GM23338 (cell line): ENCODE measurements around the gene SF3B2. TPM values are rescaled to one million over a fixed set of nuclear protein-coding genes. Genes with fewer than 3 reads are reported as not detected.

Experiments used
- ATAC-seq: fragments of 200-7000 bp; cut with Tn5 transposase; 3 replicates; pipeline ENCODE4 v1.9.1; 2020
- DNase-seq: peaks from one replicate; pipeline ENCODE4 v3.0.0-alpha.2; 2015; ENCODE audit warnings: low spot score
- H2AFZ ChIP-seq: fragments of 200-600 bp; sonication (generic); 2 replicates; pipeline ENCODE4 v1.8.0; 2016; ENCODE audit warnings: antibody characterized with exemption, mild to moderate bottlenecking, moderate library complexity
- H3F3A ChIP-seq: fragments of 200-600 bp; sonication (generic); replicated peaks from 2 replicates; pipeline ENCODE4 v1.8.0; 2017; ENCODE audit warnings: antibody characterized with exemption, mixed run types, low read depth
- H3K27ac ChIP-seq: fragments of 200-600 bp; sonication (generic); 2 replicates; pipeline ENCODE4 v1.6.1; 2016; ENCODE audit warnings: low read depth
- H3K27me3 ChIP-seq: fragments of 200-600 bp; sonication (generic); 2 replicates; pipeline ENCODE4 v1.8.0; 2016; ENCODE audit warnings: mild to moderate bottlenecking, mixed run types, moderate library complexity; ENCODE audit not compliant: insufficient read depth
- H3K36me3 ChIP-seq: fragments of 200-600 bp; sonication (generic); 2 replicates; pipeline ENCODE4 v1.8.0; 2016; ENCODE audit warnings: mild to moderate bottlenecking; ENCODE audit not compliant: insufficient read depth
- H3K4me1 ChIP-seq: fragments of 200-600 bp; sonication (generic); 2 replicates; pipeline ENCODE4 v1.8.0; 2016; ENCODE audit warnings: mild to moderate bottlenecking, moderate library complexity; ENCODE audit not compliant: insufficient read depth
- H3K4me2 ChIP-seq: fragments of 200-600 bp; sonication (generic); 2 replicates; pipeline ENCODE4 v1.7.1; 2017; ENCODE audit warnings: mixed run types
- H3K4me3 ChIP-seq: fragments of 200-600 bp; sonication (generic); 2 replicates; pipeline ENCODE4 v1.6.1; 2016; ENCODE audit warnings: mixed run types
- H3K79me2 ChIP-seq: fragments of 200-600 bp; sonication (generic); replicated peaks from 2 replicates; pipeline ENCODE4 v1.8.0; 2017; ENCODE audit warnings: mild to moderate bottlenecking; ENCODE audit not compliant: insufficient read depth
- H3K9me2 ChIP-seq: fragments of 200-600 bp; sonication (generic); 2 replicates; pipeline ENCODE4 v1.8.0; 2017; ENCODE audit not compliant: insufficient read depth
- H4K20me1 ChIP-seq: fragments of 200-600 bp; sonication (generic); replicated peaks from 2 replicates; pipeline ENCODE4 v1.8.0; 2017; ENCODE audit warnings: mild to moderate bottlenecking; ENCODE audit not compliant: insufficient read depth
- H3K27ac Mint-ChIP-seq: 2 replicates; pipeline ENCODE4 v1.8.0; 2020; ENCODE audit warnings: inconsistent platforms, mild to moderate bottlenecking, moderate library complexity, mixed read lengths
- H3K27me3 Mint-ChIP-seq: 3 replicates; pipeline ENCODE4 v1.8.0; 2022; ENCODE audit warnings: low read depth, mild to moderate bottlenecking, moderate library complexity, mixed read lengths, inconsistent platforms; ENCODE audit not compliant: insufficient read depth, poor library complexity
- H3K36me3 Mint-ChIP-seq: 3 replicates; pipeline ENCODE4 v1.8.0; 2021; ENCODE audit warnings: low read depth, mild to moderate bottlenecking, inconsistent platforms, moderate library complexity, mixed read lengths
- H3K4me1 Mint-ChIP-seq: 3 replicates; pipeline ENCODE4 v1.8.0; 2020; ENCODE audit warnings: mild to moderate bottlenecking, inconsistent platforms, mixed read lengths
- H3K4me3 Mint-ChIP-seq: 3 replicates; pipeline ENCODE4 v1.8.0; 2021; ENCODE audit warnings: moderate library complexity, mild to moderate bottlenecking, inconsistent platforms, mixed read lengths
- H3K9me3 Mint-ChIP-seq: 3 replicates; pipeline ENCODE4 v1.8.0; 2020; ENCODE audit warnings: moderate library complexity, mild to moderate bottlenecking, inconsistent platforms, mixed read lengths
- EZH2 ChIP-seq: fragments of 200-600 bp; sonication (generic); IDR thresholded peaks from one replicate; pipeline ENCODE4 v1.8.0; 2017; ENCODE audit warnings: antibody characterized with exemption, mild to moderate bottlenecking, low read depth; ENCODE audit not compliant: unreplicated experiment
- JUNB ChIP-seq: IDR thresholded peaks from one replicate; pipeline ENCODE4 v1.6.1; 2016; ENCODE audit warnings: antibody characterized with exemption; ENCODE audit not compliant: unreplicated experiment
- POLR2AphosphoS5 ChIP-seq: IDR thresholded peaks from 2 replicates; pipeline ENCODE4 v1.6.1; 2016; ENCODE audit warnings: antibody characterized with exemption, low read depth
- STAT1 ChIP-seq: IDR thresholded peaks from one replicate; pipeline ENCODE4 v1.6.1; 2016; ENCODE audit warnings: antibody characterized with exemption; ENCODE audit not compliant: unreplicated experiment
- ZNF114 ChIP-seq: fragments of 250-450 bp; sonication (Bioruptor Pico); IDR thresholded peaks from 2 replicates; pipeline ENCODE4 v1.5.0; 2020; ENCODE audit warnings: mild to moderate bottlenecking, moderate library complexity
- polyA plus RNA-seq: library from polyadenylated mRNA; unstranded; fragments of >200 nt; fragmentation: Nextera tagmentation; extraction: Ambion mirVana; gene quantifications from 2 replicates; pipeline ENCODE4 v1.2.1, GENCODE V29; 2016
- total RNA-seq: library from RNA; depleted of rRNA; stranded (reverse); fragments of >200 nt; shearing (Covaris generic); gene quantifications from 2 replicates; pipeline ENCODE4 v1.2.3, GENCODE V29; 2014
- TF ChIP-seq, protein P1 (sequence below): IDR thresholded peaks from one replicate; pipeline ENCODE4 v1.6.1; 2018; ENCODE audit warnings: antibody characterized with exemption; ENCODE audit not compliant: unreplicated experiment
- TF ChIP-seq, protein P2 (sequence below): fragments of 250-450 bp; sonication (Bioruptor Pico); IDR thresholded peaks from 2 replicates; pipeline ENCODE4 v1.5.0; 2020; ENCODE audit warnings: mild to moderate bottlenecking, moderate library complexity

The SF3B2 gene
- total and polyA plus RNA-seq, 2 experiments from 2014 or later: 173 to 180 TPM

- TF ChIP-seq, protein P1, sequence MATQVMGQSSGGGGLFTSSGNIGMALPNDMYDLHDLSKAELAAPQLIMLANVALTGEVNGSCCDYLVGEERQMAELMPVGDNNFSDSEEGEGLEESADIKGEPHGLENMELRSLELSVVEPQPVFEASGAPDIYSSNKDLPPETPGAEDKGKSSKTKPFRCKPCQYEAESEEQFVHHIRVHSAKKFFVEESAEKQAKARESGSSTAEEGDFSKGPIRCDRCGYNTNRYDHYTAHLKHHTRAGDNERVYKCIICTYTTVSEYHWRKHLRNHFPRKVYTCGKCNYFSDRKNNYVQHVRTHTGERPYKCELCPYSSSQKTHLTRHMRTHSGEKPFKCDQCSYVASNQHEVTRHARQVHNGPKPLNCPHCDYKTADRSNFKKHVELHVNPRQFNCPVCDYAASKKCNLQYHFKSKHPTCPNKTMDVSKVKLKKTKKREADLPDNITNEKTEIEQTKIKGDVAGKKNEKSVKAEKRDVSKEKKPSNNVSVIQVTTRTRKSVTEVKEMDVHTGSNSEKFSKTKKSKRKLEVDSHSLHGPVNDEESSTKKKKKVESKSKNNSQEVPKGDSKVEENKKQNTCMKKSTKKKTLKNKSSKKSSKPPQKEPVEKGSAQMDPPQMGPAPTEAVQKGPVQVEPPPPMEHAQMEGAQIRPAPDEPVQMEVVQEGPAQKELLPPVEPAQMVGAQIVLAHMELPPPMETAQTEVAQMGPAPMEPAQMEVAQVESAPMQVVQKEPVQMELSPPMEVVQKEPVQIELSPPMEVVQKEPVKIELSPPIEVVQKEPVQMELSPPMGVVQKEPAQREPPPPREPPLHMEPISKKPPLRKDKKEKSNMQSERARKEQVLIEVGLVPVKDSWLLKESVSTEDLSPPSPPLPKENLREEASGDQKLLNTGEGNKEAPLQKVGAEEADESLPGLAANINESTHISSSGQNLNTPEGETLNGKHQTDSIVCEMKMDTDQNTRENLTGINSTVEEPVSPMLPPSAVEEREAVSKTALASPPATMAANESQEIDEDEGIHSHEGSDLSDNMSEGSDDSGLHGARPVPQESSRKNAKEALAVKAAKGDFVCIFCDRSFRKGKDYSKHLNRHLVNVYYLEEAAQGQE: no peak
- TF ChIP-seq STAT1: no peak
- no peak for TF ChIP-seq EZH2
- no peak for TF ChIP-seq ZNF114 (CRISPR knock-in tag)
These were observed 55.7 kb downstream of the SF3B2 start (continued) for GRCh38 chr11:66107600-66108510.

GRCh38 chr11:66109294-66109693, 57.1 kb downstream of the SF3B2 start:
- ATAC-seq (no peak), DNase-seq (no peak)
- Histone ChIP-seq H3K4me3 (no peak overlapping the region), H3K4me2 (no peak overlapping the region), H3K36me3 (no peaks in the 10 kb centered on the region), H3K27ac (no peak overlapping the region), H3K4me1 (peaks cover 44% of the 10 kb centered on the region), H3K9me2 (no peaks in the 10 kb centered on the region), H3F3A (no peaks in the 10 kb centered on the region), H3K27me3 (no peaks in the 10 kb centered on the region), H4K20me1 (0 out of 2 replicates have a peak, but pooled peaks cover 3% of the 10 kb centered on the region), H3K79me2 (peaks cover 17% of the 10 kb centered on the region), H2AFZ (no peak overlapping the region)
- no peaks in the 10 kb centered on the region for H3K36me3 Mint-ChIP-seq
- no peak overlapping the region for H3K27ac Mint-ChIP-seq
- no peaks in the 10 kb centered on the region for H3K9me3 Mint-ChIP-seq
- TF ChIP-seq, protein P1: no peak
- TF ChIP-seq JUNB (no peak), ZNF114 (CRISPR knock-in tag) (no peak), POLR2AphosphoS5 (no peak)
- TF ChIP-seq, protein P2, sequence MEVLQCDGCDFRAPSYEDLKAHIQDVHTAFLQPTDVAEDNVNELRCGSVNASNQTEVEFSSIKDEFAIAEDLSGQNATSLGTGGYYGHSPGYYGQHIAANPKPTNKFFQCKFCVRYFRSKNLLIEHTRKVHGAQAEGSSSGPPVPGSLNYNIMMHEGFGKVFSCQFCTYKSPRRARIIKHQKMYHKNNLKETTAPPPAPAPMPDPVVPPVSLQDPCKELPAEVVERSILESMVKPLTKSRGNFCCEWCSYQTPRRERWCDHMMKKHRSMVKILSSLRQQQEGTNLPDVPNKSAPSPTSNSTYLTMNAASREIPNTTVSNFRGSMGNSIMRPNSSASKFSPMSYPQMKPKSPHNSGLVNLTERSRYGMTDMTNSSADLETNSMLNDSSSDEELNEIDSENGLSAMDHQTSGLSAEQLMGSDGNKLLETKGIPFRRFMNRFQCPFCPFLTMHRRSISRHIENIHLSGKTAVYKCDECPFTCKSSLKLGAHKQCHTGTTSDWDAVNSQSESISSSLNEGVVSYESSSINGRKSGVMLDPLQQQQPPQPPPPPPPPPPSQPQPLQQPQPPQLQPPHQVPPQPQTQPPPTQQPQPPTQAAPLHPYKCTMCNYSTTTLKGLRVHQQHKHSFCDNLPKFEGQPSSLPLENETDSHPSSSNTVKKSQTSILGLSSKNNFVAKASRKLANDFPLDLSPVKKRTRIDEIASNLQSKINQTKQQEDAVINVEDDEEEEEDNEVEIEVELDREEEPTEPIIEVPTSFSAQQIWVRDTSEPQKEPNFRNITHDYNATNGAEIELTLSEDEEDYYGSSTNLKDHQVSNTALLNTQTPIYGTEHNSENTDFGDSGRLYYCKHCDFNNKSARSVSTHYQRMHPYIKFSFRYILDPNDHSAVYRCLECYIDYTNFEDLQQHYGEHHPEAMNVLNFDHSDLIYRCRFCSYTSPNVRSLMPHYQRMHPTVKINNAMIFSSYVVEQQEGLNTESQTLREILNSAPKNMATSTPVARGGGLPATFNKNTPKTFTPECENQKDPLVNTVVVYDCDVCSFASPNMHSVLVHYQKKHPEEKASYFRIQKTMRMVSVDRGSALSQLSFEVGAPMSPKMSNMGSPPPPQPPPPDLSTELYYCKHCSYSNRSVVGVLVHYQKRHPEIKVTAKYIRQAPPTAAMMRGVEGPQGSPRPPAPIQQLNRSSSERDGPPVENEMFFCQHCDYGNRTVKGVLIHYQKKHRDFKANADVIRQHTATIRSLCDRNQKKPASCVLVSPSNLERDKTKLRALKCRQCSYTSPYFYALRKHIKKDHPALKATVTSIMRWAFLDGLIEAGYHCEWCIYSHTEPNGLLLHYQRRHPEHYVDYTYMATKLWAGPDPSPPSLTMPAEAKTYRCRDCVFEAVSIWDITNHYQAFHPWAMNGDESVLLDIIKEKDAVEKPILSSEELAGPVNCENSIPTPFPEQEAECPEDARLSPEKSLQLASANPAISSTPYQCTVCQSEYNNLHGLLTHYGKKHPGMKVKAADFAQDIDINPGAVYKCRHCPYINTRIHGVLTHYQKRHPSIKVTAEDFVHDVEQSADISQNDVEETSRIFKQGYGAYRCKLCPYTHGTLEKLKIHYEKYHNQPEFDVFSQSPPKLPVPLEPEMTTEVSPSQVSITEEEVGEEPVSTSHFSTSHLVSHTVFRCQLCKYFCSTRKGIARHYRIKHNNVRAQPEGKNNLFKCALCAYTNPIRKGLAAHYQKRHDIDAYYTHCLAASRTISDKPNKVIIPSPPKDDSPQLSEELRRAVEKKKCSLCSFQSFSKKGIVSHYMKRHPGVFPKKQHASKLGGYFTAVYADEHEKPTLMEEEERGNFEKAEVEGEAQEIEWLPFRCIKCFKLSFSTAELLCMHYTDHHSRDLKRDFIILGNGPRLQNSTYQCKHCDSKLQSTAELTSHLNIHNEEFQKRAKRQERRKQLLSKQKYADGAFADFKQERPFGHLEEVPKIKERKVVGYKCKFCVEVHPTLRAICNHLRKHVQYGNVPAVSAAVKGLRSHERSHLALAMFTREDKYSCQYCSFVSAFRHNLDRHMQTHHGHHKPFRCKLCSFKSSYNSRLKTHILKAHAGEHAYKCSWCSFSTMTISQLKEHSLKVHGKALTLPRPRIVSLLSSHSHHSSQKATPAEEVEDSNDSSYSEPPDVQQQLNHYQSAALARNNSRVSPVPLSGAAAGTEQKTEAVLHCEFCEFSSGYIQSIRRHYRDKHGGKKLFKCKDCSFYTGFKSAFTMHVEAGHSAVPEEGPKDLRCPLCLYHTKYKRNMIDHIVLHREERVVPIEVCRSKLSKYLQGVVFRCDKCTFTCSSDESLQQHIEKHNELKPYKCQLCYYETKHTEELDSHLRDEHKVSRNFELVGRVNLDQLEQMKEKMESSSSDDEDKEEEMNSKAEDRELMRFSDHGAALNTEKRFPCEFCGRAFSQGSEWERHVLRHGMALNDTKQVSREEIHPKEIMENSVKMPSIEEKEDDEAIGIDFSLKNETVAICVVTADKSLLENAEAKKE (CRISPR knock-in tag): no peak
- peaks cover 8% of the 10 kb centered on the region for H3K27me3 Mint-ChIP-seq
- peaks cover 35% of the 10 kb centered on the region for H3K4me1 Mint-ChIP-seq
- no peak overlapping the region for H3K4me3 Mint-ChIP-seq
